Lower leg skin (tissue), 3 donors: ENCODE measurements around the gene LMO2.

Experiments
- POLR2A ChIP-seq, 2 donors: fragments of 450-650 bp; IDR thresholded peaks; one replicate each; pipeline ENCODE4 v1.6.1; 2016 to 2017; ENCODE audit warnings: antibody characterized with exemption in 2 of 2, mild to moderate bottlenecking in 1 of 2, moderate library complexity in 1 of 2
- TF ChIP-seq, protein P1 (sequence below), 3 donors: fragments of 450-650 bp; IDR thresholded peaks; one replicate each; pipeline ENCODE4 v1.5.1; 2016; ENCODE audit warnings: antibody characterized with exemption in 3 of 3, mild to moderate bottlenecking in 3 of 3, moderate library complexity in 2 of 3

DNA sequence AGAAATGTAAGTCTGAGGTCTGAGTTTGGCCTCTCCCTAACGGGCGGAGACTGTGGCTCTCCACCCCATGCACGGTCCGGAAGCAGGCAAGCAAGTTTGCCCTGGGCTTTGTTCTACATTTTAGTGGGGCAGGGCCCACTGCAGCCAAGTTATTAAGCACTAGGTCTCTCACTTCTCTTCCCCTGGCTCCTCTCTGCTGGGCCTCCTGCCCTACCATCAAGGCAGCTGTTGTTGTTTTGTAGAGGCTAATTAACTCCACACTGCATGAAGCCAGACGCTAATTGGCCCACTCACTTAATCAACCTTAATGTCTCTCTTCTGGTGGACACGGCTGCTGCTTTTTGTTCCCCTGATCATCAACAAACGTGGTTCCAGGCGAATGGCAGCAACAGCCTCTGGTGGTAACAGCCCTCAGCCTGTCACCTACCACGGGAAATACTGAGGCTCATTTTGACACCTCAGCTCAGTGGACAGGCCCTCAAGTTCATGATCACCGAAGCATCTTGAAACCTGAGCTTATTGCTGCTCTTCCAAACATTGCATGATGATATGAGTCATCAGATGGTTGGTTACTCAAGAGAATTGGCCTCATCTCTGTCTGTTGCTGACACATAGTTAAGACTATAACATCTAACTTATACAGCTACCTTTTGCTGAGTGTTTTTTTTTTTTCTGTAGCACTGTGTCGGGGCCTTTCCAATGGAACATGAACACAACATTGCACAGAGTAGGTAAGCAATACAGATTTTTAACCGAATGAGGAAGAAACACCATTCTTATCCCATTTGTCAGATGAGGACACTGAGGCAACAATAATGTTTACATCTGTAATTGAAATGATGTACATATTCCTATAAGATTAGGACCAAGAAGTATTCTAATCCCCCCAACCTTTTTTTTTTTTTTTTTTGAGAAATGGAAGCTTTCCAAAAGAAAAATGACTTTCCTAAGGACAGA lies 20.8 kb upstream of the LMO2 start:
- TF ChIP-seq POLR2A (IDR thresholded peaks at IDR 0.05) = no peak
- TF ChIP-seq, protein P1, sequence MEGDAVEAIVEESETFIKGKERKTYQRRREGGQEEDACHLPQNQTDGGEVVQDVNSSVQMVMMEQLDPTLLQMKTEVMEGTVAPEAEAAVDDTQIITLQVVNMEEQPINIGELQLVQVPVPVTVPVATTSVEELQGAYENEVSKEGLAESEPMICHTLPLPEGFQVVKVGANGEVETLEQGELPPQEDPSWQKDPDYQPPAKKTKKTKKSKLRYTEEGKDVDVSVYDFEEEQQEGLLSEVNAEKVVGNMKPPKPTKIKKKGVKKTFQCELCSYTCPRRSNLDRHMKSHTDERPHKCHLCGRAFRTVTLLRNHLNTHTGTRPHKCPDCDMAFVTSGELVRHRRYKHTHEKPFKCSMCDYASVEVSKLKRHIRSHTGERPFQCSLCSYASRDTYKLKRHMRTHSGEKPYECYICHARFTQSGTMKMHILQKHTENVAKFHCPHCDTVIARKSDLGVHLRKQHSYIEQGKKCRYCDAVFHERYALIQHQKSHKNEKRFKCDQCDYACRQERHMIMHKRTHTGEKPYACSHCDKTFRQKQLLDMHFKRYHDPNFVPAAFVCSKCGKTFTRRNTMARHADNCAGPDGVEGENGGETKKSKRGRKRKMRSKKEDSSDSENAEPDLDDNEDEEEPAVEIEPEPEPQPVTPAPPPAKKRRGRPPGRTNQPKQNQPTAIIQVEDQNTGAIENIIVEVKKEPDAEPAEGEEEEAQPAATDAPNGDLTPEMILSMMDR (IDR thresholded peaks at IDR 0.05) = no peak
